CD4-positive, alpha-beta T cell treated with Interleukin-17A for 4 hours (primary cell): Measurements from ENCODE around the gene REEP6.
"Not testable (repeated sequence)": the region's sequence is repeated elsewhere in the genome, so short reads cannot be mapped to it uniquely, and the experiment has no call there.

Source experiments
- DNase-seq: peaks from one replicate; pipeline ENCODE4 v3.0.0-alpha.2; 2020; ENCODE audit warnings: mixed read lengths

REEP6 gene

GRCh38 chr19:1509602-1510441 is 18.8 kb downstream of the REEP6 start:
- DNase-seq, result no peak

- no peak for DNase-seq
Observed at GRCh38 chr19:1510442-1510806, 19.4 kb downstream of the REEP6 start.

- DNase-seq, result no peak
Observed at GRCh38 chr19:1510807-1511206, 19.8 kb downstream of the REEP6 start.

- DNase-seq, result peak; percentile 26
Observed at GRCh38 chr19:1511318-1512317, 20.6 kb downstream of the REEP6 start.

- peak; percentile 80 for DNase-seq
Observed at GRCh38 chr19:1512671-1513498, 21.9 kb downstream of the REEP6 start, which contains the start of gene ADAMTSL5. Gene ADAMTSL5, minus strand, starts transcription at chr19:1513019. Its CDS starts 2,076 bp downstream, at chr19:1510943.

- DNase-seq, result peak; percentile 79
Observed at GRCh38 chr19:1513499-1514294, 22.7 kb downstream of the REEP6 start.

- DNase-seq, result no peak
Observed at GRCh38 chr19:1514295-1514661, 23.3 kb downstream of the REEP6 start.

- DNase-seq, result no peak
Observed at GRCh38 chr19:1514986-1515721, 24.2 kb downstream of the REEP6 start.

GRCh38 chr19:1516395-1516753 is 25.4 kb downstream of the REEP6 start:
- DNase-seq, result no peak

- no peak for DNase-seq
Observed at GRCh38 chr19:1518471-1518870, 27.5 kb downstream of the REEP6 start.

GRCh38 chr19:1519802-1520201 is 28.8 kb downstream of the REEP6 start:
- not testable (repeated sequence) for DNase-seq

GRCh38 chr19:1520203-1520780 is 29.3 kb downstream of the REEP6 start:
- no peak for DNase-seq

GRCh38 chr19:1521636-1522035 is 30.7 kb downstream of the REEP6 start:
- DNase-seq, result no peak

GRCh38 chr19:1522061-1522460 is 31.1 kb downstream of the REEP6 start:
- no peak for DNase-seq

GRCh38 chr19:1522838-1523237 is 31.9 kb downstream of the REEP6 start:
- no peak for DNase-seq

- no peak for DNase-seq
Observed at GRCh38 chr19:1523412-1524286, 32.7 kb downstream of the REEP6 start, which contains the start of gene PLK5. Gene PLK5, plus strand, starts transcription at chr19:1524077. Its CDS starts 2,920 bp downstream, at chr19:1526997.

- no peak for DNase-seq
Observed at GRCh38 chr19:1524287-1524971, 33.4 kb downstream of the REEP6 start.

- no peak for DNase-seq
Observed at GRCh38 chr19:1524972-1525325, 34.0 kb downstream of the REEP6 start.

- DNase-seq, result no peak
Observed at GRCh38 chr19:1525343-1525742, 34.4 kb downstream of the REEP6 start.
